ENCODE data around the gene SYNE1. TPM values are rescaled to one million over a fixed set of nuclear protein-coding genes. Genes with fewer than 3 reads are reported as not detected.

Gene SYNE1
- total RNA-seq, 1 donor from 2014 or later = 17.4 TPM

- no peak for TF ChIP-seq CTCF (conservative IDR thresholded peaks at IDR 0.05; ENCODE audit: low read depth, low read length)
- no peak for DNase-seq (ENCODE audit: low read depth)
- no peak overlapping the region for H3K4me3 ChIP-seq (ENCODE audit: low read depth, low read length)
These were observed 482.4 kb downstream of the SYNE1 start for GRCh38 chr6:152154559-152155356.

- no peak overlapping the region for H3K4me3 ChIP-seq (ENCODE audit: low read depth, low read length)
- no peak for TF ChIP-seq CTCF (conservative IDR thresholded peaks at IDR 0.05; ENCODE audit: low read depth, low read length)
- no peak for DNase-seq (ENCODE audit: low read depth)
These were observed 485.2 kb downstream of the SYNE1 start for GRCh38 chr6:152151920-152152319.

GRCh38 chr6:152150196-152150595, 487.0 kb downstream of the SYNE1 start:
- no peak overlapping the region for H3K4me3 ChIP-seq (ENCODE audit: low read depth, low read length)
- TF ChIP-seq CTCF (conservative IDR thresholded peaks at IDR 0.05; ENCODE audit: low read depth, low read length) = no peak
- DNase-seq (ENCODE audit: low read depth) = no peak

- TF ChIP-seq CTCF (conservative IDR thresholded peaks at IDR 0.05; ENCODE audit: low read depth, low read length) = no peak
- H3K4me3 ChIP-seq (ENCODE audit: low read depth, low read length) = no peak overlapping the region
- DNase-seq (ENCODE audit: low read depth) = no peak
These were observed 488.8 kb downstream of the SYNE1 start for GRCh38 chr6:152148412-152148811.

- no peak for DNase-seq (ENCODE audit: low read depth)
- no peak for TF ChIP-seq CTCF (conservative IDR thresholded peaks at IDR 0.05; ENCODE audit: low read depth, low read length)
- H3K4me3 ChIP-seq (ENCODE audit: low read depth, low read length) = no peak overlapping the region
These were observed 489.9 kb downstream of the SYNE1 start for GRCh38 chr6:152147269-152147668.

- TF ChIP-seq CTCF (conservative IDR thresholded peaks at IDR 0.05; ENCODE audit: low read depth, low read length) = no peak
- H3K4me3 ChIP-seq (ENCODE audit: low read depth, low read length) = no peak overlapping the region
- no peak for DNase-seq (ENCODE audit: low read depth)
These were observed 490.8 kb downstream of the SYNE1 start for GRCh38 chr6:152146385-152146784.

- no peak for DNase-seq (ENCODE audit: low read depth)
- H3K4me3 ChIP-seq (ENCODE audit: low read depth, low read length) = no peak overlapping the region
- no peak for TF ChIP-seq CTCF (conservative IDR thresholded peaks at IDR 0.05; ENCODE audit: low read depth, low read length)
These were observed 493.8 kb downstream of the SYNE1 start for GRCh38 chr6:152143359-152143758.

Data from epithelial cell of proximal tubule (primary cell).